Measurements from ENCODE around the gene DBX2.
"Not testable (repeated sequence)": the region's sequence is repeated elsewhere in the genome, so short reads cannot be mapped to it uniquely, and the experiment has no call there.

DNA sequence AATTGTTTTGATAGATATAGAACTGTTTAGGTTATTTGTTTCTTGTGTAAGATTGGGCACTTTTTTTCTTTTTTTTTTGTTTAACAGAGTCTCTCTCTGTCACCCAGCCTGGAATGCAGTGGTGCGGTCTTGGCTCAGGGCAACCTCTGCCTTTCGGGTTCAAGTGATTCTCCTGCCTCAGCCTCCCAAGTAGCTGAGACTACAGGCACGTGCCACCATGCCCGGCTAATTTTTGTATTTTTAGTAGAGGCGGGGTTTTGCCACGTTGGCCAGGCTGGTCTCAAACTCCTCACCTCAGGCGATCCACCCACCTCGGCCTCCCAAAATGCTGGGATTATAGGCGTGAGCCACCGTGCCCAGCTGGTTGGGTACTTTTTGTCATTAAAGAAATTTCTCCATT, 66.0 kb downstream of the DBX2 start:
- not testable (repeated sequence) for TF ChIP-seq CTCF (IDR thresholded peaks at IDR 0.05; ENCODE audit: low read length); EZH2 (IDR thresholded peaks at IDR 0.05; ENCODE audit: borderline replicate concordance, low read length)

Measured in OCI-LY1 (cell line).